Activated CD4-positive, alpha-beta T cell treated with anti-CD3 and anti-CD28 coated beads, Interleukin-2, Interleukin-6, amounts not matched to agents 100 ng/mL and 50 ng/mL, durations not matched to agents 16 hours and 8 hours (primary cell): ENCODE results near the gene ZNF212.

Experiments used
- DNase-seq: peaks from one replicate; pipeline ENCODE4 v3.0.0-alpha.2; 2020

Gene ZNF212

GRCh38 chr7:149239345-149240143, at the start of gene ZNF212:
ZNF212 (plus strand) TSS chr7:149239651; CDS start chr7:149239779, 128 bp downstream.
- peak; percentile 96 for DNase-seq

- no peak for DNase-seq
Observed at GRCh38 chr7:149191851-149192250, 47.6 kb upstream of the ZNF212 start.

- DNase-seq: no peak
Observed at GRCh38 chr7:149194799-149195179, 44.7 kb upstream of the ZNF212 start.

GRCh38 chr7:149195180-149196150, 44.0 kb upstream of the ZNF212 start, which contains the start of gene ZNF282:
ZNF282 (plus strand) TSS chr7:149195546; CDS start chr7:149195590, 44 bp downstream.
- DNase-seq: peak; percentile 90

- peak; percentile 27 for DNase-seq
Observed at GRCh38 chr7:149196151-149196704, 43.2 kb upstream of the ZNF212 start.

GRCh38 chr7:149196705-149197171, 42.7 kb upstream of the ZNF212 start:
- DNase-seq: peak; percentile 32

GRCh38 chr7:149197675-149198074, 41.8 kb upstream of the ZNF212 start:
- DNase-seq: no peak

GRCh38 chr7:149198161-149198816, 41.2 kb upstream of the ZNF212 start:
- no peak for DNase-seq

GRCh38 chr7:149199234-149199995, 40.0 kb upstream of the ZNF212 start:
- no peak for DNase-seq

GRCh38 chr7:149202831-149203231, 36.6 kb upstream of the ZNF212 start:
- peak; percentile 81 for DNase-seq

- DNase-seq: no peak
Observed at GRCh38 chr7:149205690-149206381, 33.6 kb upstream of the ZNF212 start.

- DNase-seq: no peak
Observed at GRCh38 chr7:149207324-149208035, 32.0 kb upstream of the ZNF212 start.

GRCh38 chr7:149209518-149210269, 29.8 kb upstream of the ZNF212 start:
- peak; percentile 90 for DNase-seq

GRCh38 chr7:149210551-149210950, 28.9 kb upstream of the ZNF212 start:
- no peak for DNase-seq

GRCh38 chr7:149214020-149214720, 25.3 kb upstream of the ZNF212 start:
- DNase-seq: no peak

GRCh38 chr7:149216402-149216801, 23.0 kb upstream of the ZNF212 start:
- no peak for DNase-seq

- no peak for DNase-seq
Observed at GRCh38 chr7:149217570-149217969, 21.9 kb upstream of the ZNF212 start.

GRCh38 chr7:149218469-149219420, 20.7 kb upstream of the ZNF212 start:
- DNase-seq: no peak
